Fibroblast of peridontal ligament (primary cell): ENCODE results near the gene KRT4.

Source experiments
- DNase-seq: peaks from one replicate; pipeline ENCODE4 v3.0.0-alpha.2; 2010; ENCODE audit errors: extremely low read depth

KRT4 gene

DNA sequence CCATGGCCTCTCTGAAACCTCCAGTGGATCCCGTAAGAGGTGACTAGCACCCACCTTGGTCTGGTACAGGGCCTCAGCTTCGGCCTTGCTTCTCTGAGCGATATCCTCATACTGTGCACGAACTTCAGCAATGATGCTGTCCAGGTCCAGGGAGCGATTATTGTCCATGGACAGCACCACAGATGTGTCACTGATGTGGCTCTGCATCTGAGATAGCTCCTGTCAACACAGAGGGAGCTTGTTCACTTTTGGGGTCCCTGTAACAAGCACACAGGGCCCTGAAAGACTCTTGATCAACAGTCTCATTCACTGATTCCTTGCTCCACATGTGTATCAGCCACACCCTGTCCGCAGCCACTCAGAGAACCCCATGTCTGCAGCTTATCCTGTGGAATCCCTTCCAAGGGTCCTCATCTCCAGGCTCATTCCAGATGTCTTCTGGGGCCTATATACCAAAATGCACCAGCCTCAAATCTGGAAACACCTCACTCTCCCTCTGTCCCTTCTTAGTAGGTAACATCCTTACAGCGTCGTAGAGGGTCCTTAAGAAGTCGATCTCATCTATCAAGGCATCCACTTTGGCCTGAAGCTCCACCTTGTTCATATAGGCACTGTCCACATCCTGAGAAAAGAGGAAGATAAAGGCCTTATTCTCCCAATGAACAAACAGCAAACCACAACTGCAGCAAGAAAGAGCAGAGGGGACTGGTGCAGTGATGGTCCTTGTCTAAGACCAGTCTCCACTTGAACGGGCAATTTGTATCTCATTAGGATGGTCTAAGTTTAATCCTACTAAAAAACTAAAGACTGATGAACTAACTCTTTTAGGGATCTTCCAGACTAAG is 21.5 kb downstream of the KRT4 start:
- no peak for DNase-seq

GRCh38 chr12:52791271-52792184 is 22.4 kb downstream of the KRT4 start:
- no peak for DNase-seq

GRCh38 chr12:52790427-52791270 is 23.3 kb downstream of the KRT4 start:
- DNase-seq, result no peak

DNA sequence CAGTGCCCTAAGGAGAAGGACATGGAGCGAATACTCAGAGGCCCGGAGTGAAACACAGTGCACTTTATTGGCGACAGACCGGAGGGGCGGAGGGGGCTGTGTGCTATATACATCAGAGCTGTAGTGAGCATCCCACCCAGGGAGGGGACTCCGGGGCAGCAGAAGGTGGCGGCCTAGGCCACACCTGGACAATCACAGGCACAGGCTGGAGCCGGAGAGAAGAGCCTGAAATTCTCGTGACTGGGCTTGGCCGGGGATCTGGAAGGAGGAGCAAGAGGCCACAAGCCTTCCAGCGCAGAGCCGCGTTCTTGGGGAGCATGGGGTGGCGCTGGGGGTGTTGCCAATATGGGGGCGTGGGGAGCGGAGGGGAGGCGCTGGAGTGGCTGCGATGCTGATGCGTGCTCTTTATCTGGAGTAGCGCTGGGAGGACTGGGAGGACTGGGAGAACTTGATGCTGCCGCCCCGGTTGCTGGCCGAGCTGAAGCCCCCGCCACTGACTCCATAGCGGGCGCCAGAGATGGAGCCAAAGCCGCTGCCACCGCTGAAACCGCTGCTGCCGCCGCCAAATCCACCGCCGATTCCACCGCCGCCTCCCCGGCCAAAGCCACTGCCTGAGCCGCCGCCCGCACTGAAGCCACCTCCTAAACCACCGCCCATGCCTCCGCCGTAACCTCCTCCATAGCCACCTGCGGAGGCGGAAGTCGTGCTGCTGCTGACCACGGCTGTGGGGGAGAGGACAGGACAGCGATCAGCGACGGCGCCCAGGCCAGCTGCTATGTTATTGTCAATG is 24.1 kb downstream of the KRT4 start:
- DNase-seq, result no peak

DNA sequence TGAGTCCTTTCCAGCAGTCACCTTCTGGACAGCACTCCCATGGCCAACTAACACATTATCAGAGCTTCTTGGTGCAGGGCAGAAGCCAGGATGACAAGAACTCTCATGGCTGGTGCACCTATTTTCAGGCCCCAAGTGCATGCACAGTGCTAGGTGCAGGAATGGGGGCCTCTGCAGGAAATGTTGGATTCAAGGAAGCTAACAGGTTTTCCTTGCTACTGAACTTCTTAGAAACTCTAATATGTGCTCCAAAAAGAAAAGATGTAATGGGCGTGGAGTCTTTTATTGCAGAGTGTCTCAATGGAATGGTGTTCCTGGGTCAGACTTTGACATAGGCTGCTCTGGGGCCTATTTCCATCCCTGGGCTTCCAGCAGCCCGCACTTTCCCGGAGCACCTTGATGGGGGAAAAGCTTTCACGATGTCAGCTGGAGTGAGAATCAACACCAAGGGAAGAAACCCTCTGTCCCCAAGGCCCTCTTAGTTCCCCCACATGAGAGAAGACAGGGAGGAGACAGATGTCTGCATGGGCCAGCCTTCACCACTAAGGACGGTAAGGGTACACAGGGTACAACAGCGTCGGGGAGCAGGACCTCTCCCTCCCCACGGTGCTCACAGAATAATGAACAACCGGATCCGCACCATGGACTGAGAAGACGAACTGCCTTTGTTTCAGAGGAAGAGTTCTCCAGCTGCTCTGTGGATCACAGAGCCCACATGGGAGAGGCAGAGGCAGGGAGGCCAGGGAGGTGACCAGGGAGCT is 24.9 kb downstream of the KRT4 start:
- DNase-seq, result no peak

DNA sequence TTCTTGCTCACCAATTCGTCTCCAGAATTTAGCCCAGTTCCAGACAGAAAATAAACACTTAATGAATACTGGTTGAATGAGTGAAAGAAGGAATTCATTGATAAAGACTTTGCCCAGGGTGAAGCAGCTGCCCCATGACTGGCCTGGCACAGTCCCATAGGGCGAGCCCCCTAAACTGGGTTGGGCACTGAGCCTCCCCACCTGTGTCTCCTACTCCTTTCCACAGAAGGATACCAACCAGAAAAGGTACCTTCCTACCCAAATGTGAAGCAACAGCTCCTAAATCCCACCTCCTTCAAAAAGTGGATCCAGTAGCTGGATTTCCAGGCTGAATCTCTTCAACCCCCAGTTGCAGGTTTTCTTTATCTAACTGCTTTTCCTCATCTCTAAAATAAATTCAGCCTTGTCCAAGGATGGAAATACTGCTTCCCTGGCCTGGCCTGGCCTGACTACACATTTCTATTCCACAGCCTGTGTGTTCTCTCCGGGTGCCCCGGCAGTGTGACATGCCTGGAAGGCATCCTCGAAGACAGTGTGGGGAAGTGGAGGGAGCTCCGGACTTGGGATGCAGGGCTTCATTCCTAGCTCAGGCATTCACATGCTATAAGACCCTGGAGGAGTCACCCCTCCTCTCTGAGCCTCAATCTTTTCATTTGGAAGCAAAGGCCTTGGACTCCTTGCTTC is 25.6 kb downstream of the KRT4 start:
- no peak for DNase-seq

DNA sequence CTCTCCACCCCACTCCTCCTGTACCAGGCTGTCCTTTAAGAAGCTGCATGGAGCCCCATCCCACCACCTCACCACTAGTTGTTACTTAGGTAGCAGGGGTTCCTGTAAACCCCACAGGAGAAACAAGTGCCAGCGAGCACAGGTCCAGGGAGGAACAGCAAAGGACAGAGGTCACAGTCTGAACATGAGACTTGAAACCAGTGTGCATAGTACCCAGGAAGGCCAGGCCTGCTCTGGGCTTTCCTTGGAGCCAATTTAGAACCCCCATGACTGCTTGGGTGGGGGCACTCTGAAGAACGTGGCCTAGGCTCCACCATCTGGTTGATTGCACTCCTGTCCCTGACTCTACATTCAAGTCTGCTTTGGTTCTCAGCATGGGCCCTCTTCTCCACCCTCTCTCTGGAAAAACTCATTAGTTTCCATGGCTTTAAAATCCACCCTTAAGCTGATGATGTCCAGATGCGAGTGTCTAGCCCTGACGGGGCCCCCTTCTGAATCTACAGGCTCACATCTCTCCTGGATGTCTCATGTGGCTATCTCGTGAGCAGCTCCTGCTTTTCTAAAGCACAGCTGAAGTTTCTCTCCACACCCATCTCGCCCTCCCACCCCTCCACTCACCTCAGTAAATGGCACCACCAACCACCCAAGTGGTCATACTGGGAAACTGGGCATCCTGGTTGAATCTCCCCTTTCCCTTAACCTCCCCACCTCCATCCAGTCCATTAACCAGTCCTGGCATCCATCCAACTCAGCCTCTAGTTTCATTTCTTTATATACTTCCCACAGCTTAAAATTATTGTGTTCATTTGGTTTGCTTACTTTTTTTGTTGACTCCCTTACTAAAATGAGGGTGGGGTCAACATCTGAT is 26.4 kb downstream of the KRT4 start:
- DNase-seq, result no peak

DNA sequence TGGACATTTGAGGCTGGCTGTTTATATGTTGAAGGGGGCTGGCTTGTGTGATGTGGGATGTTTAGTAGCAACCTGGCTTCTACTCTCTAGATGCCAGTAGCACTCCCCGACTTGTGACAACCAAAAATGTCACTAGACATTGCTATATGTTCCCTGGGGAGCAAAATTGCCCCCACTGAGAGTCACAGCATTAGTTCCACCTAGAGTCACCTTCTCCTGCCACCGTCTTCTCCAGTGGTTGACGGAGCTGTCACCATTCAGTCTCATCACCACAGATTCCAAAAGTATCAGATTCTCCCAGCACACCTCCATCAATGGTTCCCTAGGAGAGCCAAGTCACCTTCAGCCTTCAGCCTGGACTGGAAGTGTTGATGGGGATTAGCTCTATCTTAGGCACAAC is 29.0 kb downstream of the KRT4 start:
- DNase-seq, result no peak

DNA sequence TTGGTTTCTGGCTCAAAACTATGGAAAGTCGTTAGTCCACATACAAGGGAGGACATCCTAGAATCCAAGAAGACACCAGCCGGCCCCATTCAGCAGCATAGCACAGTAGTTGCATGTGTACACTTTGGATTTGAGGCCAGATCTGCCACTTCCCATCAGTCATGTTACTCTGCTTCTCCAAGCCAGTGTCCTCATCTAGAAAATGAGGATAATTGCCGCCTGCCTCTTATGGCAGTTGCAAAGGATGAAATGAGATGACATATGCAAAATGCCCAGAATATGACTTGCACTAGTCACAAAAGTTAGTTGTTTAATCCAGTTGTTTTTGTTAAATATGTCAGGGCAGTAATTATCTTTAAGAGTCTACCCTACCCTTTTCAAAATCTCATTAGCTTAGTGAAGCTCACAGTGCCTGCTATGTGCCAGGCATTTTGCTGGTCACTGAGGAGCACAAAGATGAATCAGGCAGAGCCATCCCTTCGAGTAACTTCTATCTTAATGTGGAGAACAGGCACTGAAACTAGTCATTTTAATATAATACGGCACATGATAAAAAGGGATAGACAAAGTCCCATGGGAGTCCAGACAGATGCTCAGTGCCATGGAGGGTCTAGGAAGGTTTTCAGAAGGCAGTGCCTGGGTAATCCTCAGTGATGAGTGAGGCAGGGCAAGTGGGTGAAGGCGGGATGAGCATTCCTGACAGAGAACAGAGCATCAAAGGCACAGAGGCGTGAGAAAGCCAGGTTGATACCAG is 30.2 kb downstream of the KRT4 start:
- DNase-seq, result no peak

GRCh38 chr12:52782502-52782901 is 31.4 kb downstream of the KRT4 start:
- DNase-seq, result no peak

GRCh38 chr12:52781399-52782082 is 32.4 kb downstream of the KRT4 start:
- DNase-seq, result no peak

- no peak for DNase-seq
Observed at GRCh38 chr12:52779914-52780313, 34.0 kb downstream of the KRT4 start.

GRCh38 chr12:52778833-52779232 is 35.1 kb downstream of the KRT4 start:
- no peak for DNase-seq

GRCh38 chr12:52777566-52777965 is 36.4 kb downstream of the KRT4 start:
- no peak for DNase-seq

GRCh38 chr12:52776913-52777395 is 37.0 kb downstream of the KRT4 start, which contains the start of gene KRT76:
Gene KRT76 (minus strand): TSS chr12:52777345. CDS start chr12:52777291, 54 bp downstream.
- DNase-seq, result no peak

DNA sequence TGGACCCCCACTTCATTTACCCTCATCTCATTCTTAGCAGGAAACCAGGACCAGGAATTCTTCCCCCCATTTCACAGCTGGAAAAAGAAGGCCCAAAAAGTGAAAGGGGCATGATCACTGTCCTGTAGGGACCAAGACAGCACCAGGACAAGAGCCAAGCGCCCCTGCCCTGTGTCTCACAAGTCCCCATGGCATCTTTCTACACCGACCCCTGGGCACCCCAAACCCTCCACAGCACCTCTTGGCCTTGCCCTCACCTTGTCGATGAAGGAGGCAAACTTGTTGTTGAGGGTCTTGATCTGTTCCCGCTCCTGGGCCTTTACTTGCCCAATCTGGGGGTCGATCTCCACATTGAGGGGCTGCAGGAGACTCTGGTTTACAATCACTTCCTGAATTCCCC is 37.5 kb downstream of the KRT4 start:
- DNase-seq, result no peak

DNA sequence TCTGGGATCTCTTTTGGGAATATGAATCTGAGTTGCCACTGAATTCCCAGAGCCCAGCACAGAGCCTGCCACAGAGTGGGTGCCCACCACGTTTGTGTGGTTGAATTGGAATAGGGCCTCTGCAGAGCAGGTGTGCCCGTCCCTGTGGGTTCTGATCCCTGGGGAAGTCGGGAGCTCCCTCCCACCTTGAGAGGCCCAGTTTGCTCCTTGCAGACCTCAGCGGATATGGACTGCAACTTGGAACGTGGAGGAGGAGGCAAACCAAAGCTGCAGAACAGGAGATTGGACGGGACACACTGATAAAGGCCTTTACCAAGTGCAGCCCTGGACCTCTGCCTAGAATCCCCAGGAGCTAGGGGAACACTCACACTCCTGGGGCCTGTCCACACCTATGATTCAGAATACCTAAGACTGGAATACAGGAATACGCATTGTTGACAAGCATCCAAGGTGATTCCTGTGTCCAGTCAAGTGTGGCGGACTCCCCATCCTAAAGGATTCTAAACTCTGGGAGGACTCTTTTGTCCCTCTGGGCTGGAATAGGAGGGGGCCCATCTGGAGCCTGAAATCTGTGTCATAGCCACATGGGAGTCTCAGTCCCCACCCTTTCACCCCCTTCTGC is 39.2 kb downstream of the KRT4 start:
- DNase-seq, result no peak
